SK-N-DZ (cell line): Measurements from ENCODE around the gene AGO1.
"Not testable (repeated sequence)": the region's sequence is repeated elsewhere in the genome, so short reads cannot be mapped to it uniquely, and the experiment has no call there.

Experiments
- DNase-seq: peaks from one replicate; pipeline ENCODE4 v3.0.0-alpha.2; 2015; ENCODE audit warnings: low spot score

Gene AGO1

GRCh38 chr1:35915693-35916092 lies 32.7 kb downstream of the AGO1 start:
- no peak for DNase-seq

GRCh38 chr1:35923791-35924221 lies 40.8 kb downstream of the AGO1 start:
- DNase-seq: no peak

GRCh38 chr1:35924838-35925237 lies 41.8 kb downstream of the AGO1 start:
- DNase-seq: no peak

- no peak for DNase-seq
Observed at GRCh38 chr1:35925741-35926140, 42.7 kb downstream of the AGO1 start.

DNA sequence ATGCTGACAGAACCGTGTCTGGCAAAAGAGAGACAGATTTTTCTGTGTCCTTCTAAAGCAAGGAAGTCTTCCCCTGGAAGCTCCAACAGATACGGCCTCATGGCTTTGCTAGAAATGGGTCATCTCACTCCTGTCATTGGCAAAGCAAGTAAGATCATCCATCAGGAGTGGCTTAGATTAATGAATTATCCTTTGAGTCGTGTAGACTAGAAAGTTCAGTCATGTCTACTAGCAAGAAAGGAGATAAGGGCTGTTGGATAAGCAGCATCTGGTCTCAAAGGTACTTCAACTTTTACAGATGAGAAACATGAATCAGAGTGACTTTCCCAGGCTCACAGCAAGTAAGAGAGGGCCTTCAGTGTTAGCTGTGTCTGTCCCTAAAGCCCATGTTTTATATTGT lies 44.5 kb downstream of the AGO1 start:
- DNase-seq: no peak

DNA sequence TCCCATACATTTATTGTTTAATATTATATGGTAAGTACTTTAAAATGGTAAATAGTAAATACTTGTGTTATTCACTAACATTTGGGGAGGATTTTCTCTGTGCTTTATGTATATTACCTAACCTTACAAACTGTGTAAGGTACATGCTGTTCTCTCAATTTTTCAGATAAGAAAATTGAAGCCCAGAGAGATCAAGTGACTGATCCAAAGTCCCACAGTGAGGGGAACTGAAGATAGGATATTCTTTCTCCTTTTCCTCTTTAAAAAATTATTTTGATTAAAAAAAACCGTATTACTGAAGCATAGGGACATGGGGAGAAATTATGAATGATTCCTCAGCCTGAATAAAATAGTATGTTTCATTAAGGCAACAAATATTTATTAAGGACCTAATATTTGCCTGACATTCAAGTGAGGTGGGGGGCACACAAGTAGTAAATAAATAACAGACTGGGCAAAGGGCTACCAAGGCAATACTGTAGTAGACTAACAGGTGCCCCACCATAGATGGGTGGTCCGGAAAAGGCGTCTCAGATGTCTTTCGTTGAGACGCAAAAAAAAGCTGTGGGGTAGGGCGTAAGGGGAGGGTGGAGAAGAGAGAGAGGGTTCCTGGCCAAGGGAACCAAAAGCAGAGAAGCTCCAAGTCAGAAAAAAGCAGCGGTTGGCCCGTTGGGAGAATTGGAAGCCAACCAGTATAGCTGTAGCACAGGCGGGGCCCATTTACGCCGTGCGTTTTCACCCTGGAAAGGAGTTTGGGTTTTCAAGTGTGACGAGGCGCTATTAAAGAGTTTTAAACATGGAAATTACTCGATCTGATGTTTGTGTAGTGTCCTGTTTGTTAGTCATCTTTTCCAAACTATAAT lies 47.0 kb downstream of the AGO1 start:
- peak; percentile 11 for DNase-seq

DNA sequence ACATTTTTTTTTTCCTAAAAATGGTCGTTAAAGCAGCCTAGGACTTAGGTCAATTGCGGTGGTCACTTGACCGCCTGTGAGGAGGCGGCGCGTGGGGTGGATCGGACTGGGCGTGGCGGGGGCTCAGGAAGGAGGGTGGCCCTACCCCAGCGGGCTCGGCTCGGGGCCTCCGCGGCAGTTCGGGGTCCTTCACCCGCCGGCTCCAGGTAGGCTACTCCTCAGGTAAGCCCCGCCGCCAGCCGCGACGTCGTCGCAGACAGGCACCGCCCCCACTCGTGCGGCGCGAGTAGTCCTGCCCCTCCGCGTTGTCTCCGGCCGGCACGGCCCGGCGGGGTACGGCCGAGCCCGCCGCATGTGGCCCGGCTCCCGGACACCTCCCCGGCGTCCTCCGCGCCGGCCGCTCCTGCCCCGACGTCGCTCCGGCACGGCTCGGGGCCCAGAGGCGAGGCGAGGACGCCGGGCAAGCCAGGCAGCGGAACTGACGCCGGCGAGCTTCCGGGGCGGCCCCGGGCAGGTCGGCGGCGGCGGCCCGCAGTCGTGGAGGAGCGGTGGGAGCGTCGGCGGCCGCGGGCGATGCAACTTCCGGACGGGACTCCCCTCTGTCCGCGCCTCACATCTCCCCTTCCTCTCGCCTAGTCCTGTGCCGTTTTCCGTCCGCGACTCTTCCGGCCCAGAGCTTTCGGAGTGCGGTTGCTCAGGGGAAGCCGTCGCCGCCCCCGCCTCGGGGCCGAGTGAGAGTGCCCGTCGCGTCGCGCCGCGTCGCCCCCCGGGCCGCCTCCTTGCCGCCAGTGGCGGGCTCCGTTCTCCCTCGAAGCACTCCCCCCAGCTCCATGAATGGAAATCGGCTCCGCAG lies 47.8 kb downstream of the AGO1 start, which contains the start of gene AGO3:
Gene AGO3, plus strand, starts transcription at position 513 of the 853 bp plus-strand sequence. Its CDS starts 322 bp downstream, at position 835.
- peak; percentile 83 for DNase-seq

DNA sequence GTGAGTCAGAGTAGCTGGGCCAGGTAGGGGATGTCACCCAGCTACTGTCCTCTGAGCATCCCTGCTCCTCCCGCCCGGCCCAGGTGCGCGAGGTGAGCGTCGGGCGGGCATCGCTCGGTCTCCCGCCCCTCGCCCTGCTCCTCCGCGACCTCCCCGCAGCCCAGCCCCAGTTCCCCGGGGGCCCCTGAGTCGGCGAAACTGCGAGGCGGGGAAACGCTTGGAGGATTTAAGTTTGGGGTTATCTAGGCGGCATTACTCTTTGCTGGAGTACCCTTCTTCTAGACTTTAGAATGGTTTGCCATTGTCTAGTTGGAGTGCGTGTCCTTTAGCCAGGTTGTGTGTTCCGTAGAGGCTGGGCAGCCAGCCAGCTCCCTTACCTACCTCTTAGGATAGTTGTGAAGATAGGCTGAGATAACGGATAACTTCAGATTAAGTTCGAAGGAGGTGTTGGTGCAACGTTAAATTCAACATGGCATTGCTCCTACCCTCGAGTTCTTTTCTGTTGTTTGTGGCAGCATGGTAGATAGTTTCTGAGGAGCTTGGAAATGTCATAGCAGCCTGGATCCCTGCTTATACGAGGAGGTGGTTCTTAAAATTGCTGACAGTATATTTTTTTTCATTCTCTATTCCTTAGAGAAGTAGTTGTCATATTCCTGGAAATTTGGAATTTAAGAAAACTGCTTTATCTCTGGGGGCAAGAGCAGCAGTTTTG lies 48.6 kb downstream of the AGO1 start:
- DNase-seq: peak; percentile 6

DNA sequence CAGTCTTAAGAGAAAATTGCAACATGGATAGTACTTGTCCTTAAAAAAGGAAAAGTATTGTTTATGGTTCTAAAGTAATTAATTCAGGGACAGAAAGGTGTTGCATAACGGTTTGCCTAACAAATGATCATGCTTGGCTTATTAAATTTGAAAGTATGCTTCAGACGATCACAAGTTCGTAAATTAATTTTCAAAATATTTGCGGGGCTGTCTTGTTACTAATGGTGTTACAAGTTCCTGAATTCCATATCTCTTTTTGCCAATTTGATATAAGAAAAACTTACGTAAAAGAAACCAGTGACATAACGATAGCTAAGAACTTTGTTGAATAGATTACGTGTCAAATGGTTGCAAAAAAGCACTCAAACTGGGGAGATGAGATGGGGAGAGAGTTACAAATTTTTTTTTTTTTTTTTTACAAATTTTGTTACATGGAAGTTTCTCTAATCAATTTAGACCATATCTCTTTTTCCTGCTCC lies 49.2 kb downstream of the AGO1 start:
- no peak for DNase-seq

- no peak for DNase-seq
Observed at GRCh38 chr1:35932941-35933340, 49.9 kb downstream of the AGO1 start.

- peak; percentile 32 for DNase-seq
Observed at GRCh38 chr1:35935442-35936388, 52.7 kb downstream of the AGO1 start.

GRCh38 chr1:35936838-35937237 lies 53.8 kb downstream of the AGO1 start:
- DNase-seq: no peak

DNA sequence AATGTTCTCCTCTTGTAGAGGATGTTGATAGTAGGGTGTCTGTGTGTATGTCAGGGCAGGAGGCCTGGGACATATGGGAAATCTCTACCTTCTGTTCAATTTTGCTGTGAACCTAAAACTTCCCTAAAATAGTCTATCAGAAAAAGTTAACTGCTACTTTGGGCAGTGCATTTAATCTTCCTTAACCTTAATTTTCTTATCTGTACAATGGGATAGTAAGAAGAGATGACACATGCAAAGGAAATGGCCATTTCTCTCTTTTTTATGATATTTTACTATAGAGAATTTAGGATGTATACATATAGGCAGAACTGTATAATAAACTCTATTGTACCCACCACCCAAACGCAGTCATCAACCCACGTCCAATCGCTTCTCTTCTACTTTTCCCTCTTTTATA lies 56.5 kb downstream of the AGO1 start:
- no peak for DNase-seq

DNA sequence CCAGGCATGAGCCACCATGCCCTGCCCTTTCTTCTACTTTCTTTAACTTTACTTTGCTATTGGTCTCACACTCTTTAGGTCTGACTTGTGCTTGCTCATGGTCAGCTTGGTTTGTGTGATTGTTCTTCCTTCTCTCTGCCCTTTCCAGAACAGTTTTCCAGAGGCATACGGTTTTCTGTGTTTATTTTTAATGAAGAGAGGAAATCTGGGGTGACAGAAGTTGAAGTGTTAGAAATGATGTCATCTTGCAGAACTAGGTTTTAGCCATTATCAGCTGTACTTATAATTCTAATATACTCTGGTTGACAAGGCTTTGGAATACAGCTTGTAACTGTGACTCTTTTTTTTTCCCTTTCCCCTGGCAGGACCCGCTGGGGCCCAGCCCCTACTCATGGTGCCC lies 62.3 kb downstream of the AGO1 start:
- DNase-seq: no peak

DNA sequence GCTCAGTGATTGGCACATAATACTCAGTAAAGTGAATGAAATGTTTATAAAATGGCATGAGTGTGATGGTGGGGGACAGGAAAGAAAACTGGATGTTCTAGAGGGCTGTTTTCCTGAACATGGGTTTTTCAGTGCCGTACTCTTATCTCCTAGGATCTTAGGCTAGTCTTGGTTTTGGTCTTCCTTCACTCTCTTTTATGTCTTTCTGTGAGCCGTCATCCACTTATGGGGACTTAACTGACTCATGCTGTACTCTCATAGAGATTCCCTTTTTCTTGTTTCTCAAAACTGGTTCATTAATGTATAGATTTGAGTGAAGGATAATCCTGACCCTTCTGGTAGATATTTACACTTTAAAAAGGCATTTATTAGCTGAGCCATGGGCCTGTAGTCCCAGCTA lies 64.5 kb downstream of the AGO1 start:
- no peak for DNase-seq

DNA sequence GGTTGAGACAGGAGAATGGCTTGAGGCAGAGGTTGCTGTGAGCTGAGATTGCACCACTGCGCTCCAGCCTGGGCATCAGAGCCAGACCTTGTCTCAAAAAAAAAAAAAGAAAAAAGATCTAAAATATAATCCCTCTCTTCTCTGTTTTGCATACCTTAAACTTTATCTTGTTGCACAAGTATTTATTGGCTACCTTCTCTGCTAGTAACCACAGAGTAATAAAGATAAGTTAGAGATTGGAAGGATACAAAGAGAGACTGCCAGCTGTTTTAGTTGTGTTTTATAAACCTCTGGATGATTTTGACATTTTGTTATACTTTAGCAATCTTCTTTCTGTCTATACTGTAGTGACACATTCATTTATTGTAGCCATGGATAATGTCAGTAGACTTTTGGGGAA lies 75.5 kb downstream of the AGO1 start:
- DNase-seq: no peak

DNA sequence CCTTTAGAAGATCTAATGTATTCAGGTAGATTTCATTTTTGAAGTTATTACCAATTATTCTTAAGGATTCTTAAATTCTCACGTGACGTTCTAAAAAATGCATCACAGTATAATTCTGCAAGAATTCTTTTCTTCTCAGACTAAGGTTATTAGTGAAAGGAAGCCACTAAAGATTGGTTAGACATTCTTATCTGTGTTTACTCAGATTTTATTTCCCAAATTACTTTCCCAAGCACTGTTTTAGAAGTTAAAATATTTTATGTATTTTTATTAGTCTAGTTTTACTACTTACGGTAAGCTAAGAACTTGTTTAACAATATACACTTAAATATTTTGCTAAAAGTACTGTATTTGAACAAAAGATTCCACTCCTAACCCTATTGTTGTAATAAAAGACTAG lies 76.3 kb downstream of the AGO1 start:
- DNase-seq: no peak

DNA sequence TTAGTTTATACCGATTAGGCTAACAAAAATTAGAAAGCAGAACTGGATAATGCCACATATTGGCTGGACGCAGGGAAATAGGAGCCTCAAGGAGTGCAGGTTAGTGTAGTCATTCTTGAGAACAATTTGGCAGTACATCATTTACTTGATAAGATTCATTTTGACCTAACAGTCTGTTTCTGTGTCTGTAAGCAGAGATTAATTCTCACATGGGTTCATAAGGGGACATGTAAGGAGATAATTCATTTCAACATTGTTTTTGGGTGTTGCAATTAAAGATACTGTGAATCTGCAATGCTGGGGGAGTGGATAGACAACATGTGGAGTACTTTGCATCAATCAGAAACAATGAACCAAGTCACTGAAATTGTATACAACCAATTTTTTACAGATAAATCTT lies 79.9 kb downstream of the AGO1 start:
- DNase-seq: no peak

DNA sequence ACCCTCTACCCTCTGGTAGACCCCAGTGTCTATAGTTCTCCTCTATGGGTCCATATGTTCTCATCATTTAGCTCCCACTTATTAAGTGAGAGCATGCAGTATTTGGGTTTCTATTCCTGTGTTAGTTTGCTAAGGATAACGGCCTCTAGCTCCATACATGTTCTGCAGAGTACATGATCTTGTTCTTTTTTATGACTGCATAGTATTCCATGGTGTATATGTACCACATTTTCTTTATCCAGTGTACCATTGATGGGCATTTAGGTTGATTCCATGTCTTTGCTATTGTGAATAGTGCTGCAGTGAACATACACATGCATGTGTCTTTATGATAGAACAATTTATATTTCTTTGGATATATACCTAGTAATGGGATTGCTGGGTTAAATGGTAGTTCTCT lies 81.3 kb downstream of the AGO1 start:
- DNase-seq: not testable (repeated sequence)

- no peak for DNase-seq
Observed at GRCh38 chr1:35968396-35968795, 85.4 kb downstream of the AGO1 start.

DNA sequence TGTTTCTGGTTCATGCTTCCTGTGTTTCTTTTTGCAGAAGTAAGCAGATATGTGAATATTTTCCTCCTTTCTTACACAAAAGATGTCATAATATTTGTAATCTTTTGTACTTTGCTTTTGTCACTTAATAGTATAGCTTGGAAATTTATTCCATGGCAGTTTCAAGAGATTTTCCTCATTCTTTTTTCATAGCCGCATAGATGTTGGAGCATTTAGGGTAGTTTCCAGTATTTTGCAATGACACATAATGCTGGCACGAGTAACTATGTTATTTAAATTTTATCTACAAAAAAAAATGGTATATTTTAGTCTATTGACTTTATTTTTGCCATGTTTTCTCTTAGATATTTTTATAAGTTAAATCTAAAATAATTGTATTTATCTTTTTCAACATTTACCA lies 88.6 kb downstream of the AGO1 start:
- DNase-seq: no peak
